H1 (cell line): ENCODE results near the gene YPEL2. TPM values are rescaled to one million over a fixed set of nuclear protein-coding genes. Genes with fewer than 3 reads are reported as not detected.

Experiments used
- CTCF ChIA-PET: fragments of 300-600 bp; sonication (Branson Sonifier 250); formaldehyde crosslinking; loops from one replicate; lab custom pipeline; 2021; ENCODE audit not compliant: partially characterized antibody; lab: Charles Lee
- POLR2A ChIA-PET: fragments of 300-600 bp; sonication (Branson Sonifier 250); formaldehyde crosslinking; loops from one replicate; lab custom pipeline; 2021; ENCODE audit warnings: inconsistent platforms; ENCODE audit not compliant: partially characterized antibody; lab: Charles Lee
- DNase-seq, 2 experiments: peaks; one replicate each; pipeline versions ENCODE4 v3.0.0 to v3.0.0-alpha.2; 2010 to 2022; ENCODE audit warnings: low spot score in 2 of 2, low read depth in 1 of 2, mixed read lengths in 1 of 2
- FAIRE-seq: peaks from 2 replicates; lab custom pipeline; 2011; peaks lifted over from hg19 to GRCh38; lab: Jason Lieb, UNC
- H2AFZ ChIP-seq: 2 replicates; pipeline ENCODE4 v1.8.1; 2012; ENCODE audit warnings: low read length, inconsistent platforms
- H2AK5ac ChIP-seq: 2 replicates; pipeline ENCODE4 v1.6.1; 2013; ENCODE audit warnings: low read depth, low read length
- H2BK120ac ChIP-seq: replicated peaks from 2 replicates; pipeline ENCODE3; 2013; ENCODE audit warnings: low read depth, low read length, inconsistent platforms
- H2BK12ac ChIP-seq: 2 replicates; pipeline ENCODE4 v1.6.1; 2013; ENCODE audit warnings: low read depth, low read length
- H2BK15ac ChIP-seq: 2 replicates; pipeline ENCODE4 v1.6.1; 2013; ENCODE audit warnings: low read length
- H2BK20ac ChIP-seq: 2 replicates; pipeline ENCODE4 v1.6.1; 2013; ENCODE audit warnings: low read length
- H2BK5ac ChIP-seq: 2 replicates; pipeline ENCODE4 v1.6.1; 2013; ENCODE audit warnings: low read depth, low read length
- H3K14ac ChIP-seq: 2 replicates; pipeline ENCODE4 v1.6.1; 2013; ENCODE audit warnings: inconsistent platforms; ENCODE audit not compliant: insufficient read length
- H3K18ac ChIP-seq: 2 replicates; pipeline ENCODE4 v1.6.1; 2013; ENCODE audit warnings: low read length; ENCODE audit errors: extremely low read depth
- H3K23ac ChIP-seq: 2 replicates; pipeline ENCODE4 v1.6.1; 2013; ENCODE audit warnings: inconsistent platforms; ENCODE audit not compliant: insufficient read length
- H3K23me2 ChIP-seq: 2 replicates; pipeline ENCODE4 v1.6.1; 2013; ENCODE audit warnings: low read depth, low read length
- H3K27ac ChIP-seq: 2 replicates; pipeline ENCODE4 v1.6.1; 2011; ENCODE audit warnings: low read depth, low read length, inconsistent platforms
- H3K27me3 ChIP-seq, 4 experiments: replicated peaks in 1 of 4; 1 replicate in 1 of 4; 2 replicates in 3 of 4; pipeline versions ENCODE4 v1.6.1 to v1.8.1; 2011 to 2013; ENCODE audit warnings: low read length in 3 of 4, mild to moderate bottlenecking in 3 of 4, inconsistent platforms in 2 of 4, mixed read lengths in 2 of 4, moderate library complexity in 1 of 4; ENCODE audit not compliant: control insufficient read depth in 3 of 4, insufficient read depth in 3 of 4; ENCODE audit errors: extremely low read depth in 1 of 4
- H3K36me3 ChIP-seq, 4 experiments: 2 replicates each; pipeline versions ENCODE4 v1.6.1 to v1.8.1; 2011 to 2013; ENCODE audit warnings: mild to moderate bottlenecking in 4 of 4, low read length in 3 of 4, moderate library complexity in 2 of 4, control low read depth in 1 of 4, inconsistent platforms in 1 of 4; ENCODE audit not compliant: insufficient read depth in 4 of 4, control insufficient read depth in 2 of 4
- H3K4ac ChIP-seq: replicated peaks from 2 replicates; pipeline ENCODE3; 2013; ENCODE audit warnings: low read length, low read depth, mixed read lengths, inconsistent platforms; ENCODE audit not compliant: insufficient read length
- H3K4me1 ChIP-seq, 4 experiments: replicated peaks in 1 of 4; 1 replicate in 1 of 4; 2 replicates in 3 of 4; pipeline versions ENCODE4 v1.6.1 to v1.8.1; 2011 to 2013; ENCODE audit warnings: low read length in 3 of 4, inconsistent platforms in 2 of 4, mixed read lengths in 1 of 4; ENCODE audit not compliant: insufficient read depth in 4 of 4, control insufficient read depth in 3 of 4
- H3K4me2 ChIP-seq, 2 experiments: 2 replicates each; pipeline versions ENCODE4 v1.6.1 to v1.8.1; 2011 to 2013; ENCODE audit warnings: low read depth in 2 of 2, low read length in 2 of 2, control low read depth in 1 of 2, inconsistent platforms in 1 of 2, mild to moderate bottlenecking in 1 of 2; ENCODE audit not compliant: insufficient read depth in 1 of 2
- H3K4me3 ChIP-seq, 4 experiments: fragments of 200-600, 300-600 bp in 1 of 4; sonication (generic), shearing (Covaris generic), sonication (Bioruptor Twin) in 1 of 4; 2 replicates each; pipeline versions ENCODE4 v1.5.1 to v1.8.1; 2011 to 2016; ENCODE audit warnings: low read length in 4 of 4, low read depth in 3 of 4, control low read depth in 2 of 4, inconsistent platforms in 2 of 4, mild to moderate bottlenecking in 2 of 4, mixed read lengths in 1 of 4, moderate library complexity in 1 of 4; ENCODE audit not compliant: insufficient read depth in 2 of 4; ENCODE audit errors: extremely low read depth in 1 of 4
- H3K56ac ChIP-seq: replicated peaks from 2 replicates; pipeline ENCODE3; 2013; ENCODE audit warnings: low read depth, mild to moderate bottlenecking, mixed read lengths, low read length, inconsistent platforms; ENCODE audit not compliant: insufficient read length
- H3K79me1 ChIP-seq: 2 replicates; pipeline ENCODE4 v1.6.1; 2013; ENCODE audit warnings: low read depth, low read length, control low read depth
- H3K79me2 ChIP-seq, 2 experiments: 2 replicates each; pipeline versions ENCODE4 v1.6.1 to v1.8.1; 2012 to 2013; ENCODE audit warnings: low read length in 2 of 2, mild to moderate bottlenecking in 2 of 2, inconsistent platforms in 1 of 2; ENCODE audit not compliant: insufficient read depth in 2 of 2, control insufficient read depth in 1 of 2
- H3K9ac ChIP-seq, 4 experiments: replicated peaks in 1 of 4; 1 replicate in 1 of 4; 2 replicates in 3 of 4; pipeline versions ENCODE4 v1.6.1 to v1.8.1; 2011 to 2013; ENCODE audit warnings: low read depth in 3 of 4, low read length in 3 of 4, control low read depth in 2 of 4, mild to moderate bottlenecking in 2 of 4, moderate library complexity in 2 of 4, inconsistent platforms in 1 of 4; ENCODE audit errors: extremely low read depth in 1 of 4
- H3K9me3 ChIP-seq, 2 experiments: 2 replicates each; pipeline versions ENCODE4 v1.6.1 to v1.8.1; 2012 to 2013; ENCODE audit warnings: mild to moderate bottlenecking in 2 of 2, moderate library complexity in 2 of 2, control low read depth in 1 of 2, inconsistent platforms in 1 of 2, low read depth in 1 of 2, low read length in 1 of 2, mixed read lengths in 1 of 2; ENCODE audit not compliant: insufficient read depth in 2 of 2
- H4K20me1 ChIP-seq, 2 experiments: replicated peaks in 1 of 2; 2 replicates each; pipeline versions ENCODE3 to v1.8.1; 2011 to 2013; ENCODE audit warnings: inconsistent platforms in 2 of 2, low read length in 2 of 2, mild to moderate bottlenecking in 1 of 2; ENCODE audit not compliant: insufficient read depth in 2 of 2, control insufficient read depth in 1 of 2
- H4K5ac ChIP-seq: 2 replicates; pipeline ENCODE4 v1.6.1; 2013; ENCODE audit warnings: low read length, low read depth, mixed read lengths, inconsistent platforms; ENCODE audit not compliant: insufficient read length
- H4K8ac ChIP-seq: 2 replicates; pipeline ENCODE4 v1.8.0; 2013; ENCODE audit warnings: mild to moderate bottlenecking, moderate library complexity, low read length, inconsistent platforms; ENCODE audit not compliant: insufficient read depth; ENCODE audit errors: extremely low read depth
- H4K91ac ChIP-seq: replicated peaks from 2 replicates; pipeline ENCODE3; 2013; ENCODE audit warnings: low read length, mixed read lengths, inconsistent platforms; ENCODE audit not compliant: insufficient read length
- ATF2 ChIP-seq: IDR thresholded peaks from 2 replicates; pipeline ENCODE4 v1.6.1; 2012; ENCODE audit warnings: low read length, inconsistent platforms
- ATF3 ChIP-seq: IDR thresholded peaks from 2 replicates; pipeline ENCODE4 v1.6.1; 2011; ENCODE audit warnings: low read depth, mild to moderate bottlenecking, low read length; ENCODE audit not compliant: insufficient read depth
- CBX8 ChIP-seq: fragments of 300-800, 300-1000 bp; sonication (generic); IDR thresholded peaks from 2 replicates; pipeline ENCODE4 v1.7.1; 2016; ENCODE audit warnings: low read depth, low read length, borderline replicate concordance
- FOSL1 ChIP-seq: IDR thresholded peaks from 2 replicates; pipeline ENCODE4 v1.6.1; 2011; ENCODE audit warnings: mild to moderate bottlenecking, low read depth, low read length, moderate library complexity; ENCODE audit not compliant: insufficient read depth
- GABPA ChIP-seq: IDR thresholded peaks from 2 replicates; pipeline ENCODE4 v1.6.1; 2011; ENCODE audit warnings: mild to moderate bottlenecking, low read length, moderate library complexity, borderline replicate concordance; ENCODE audit not compliant: insufficient read depth
- KDM1A ChIP-seq: fragments of 200-600, 300-600 bp; sonication (generic); IDR thresholded peaks from 2 replicates; pipeline ENCODE4 v1.7.1; 2016; ENCODE audit warnings: mild to moderate bottlenecking, low read length, borderline replicate concordance
- POU5F1 ChIP-seq: IDR thresholded peaks from 2 replicates; pipeline ENCODE4 v1.6.1; 2011; ENCODE audit warnings: low read depth, mild to moderate bottlenecking, low read length, moderate library complexity
- RNF2 ChIP-seq: fragments of 200-900, 300-1000 bp; sonication (generic); IDR thresholded peaks from 2 replicates; pipeline ENCODE4 v1.7.1; 2016; ENCODE audit warnings: borderline replicate concordance, low read depth, mild to moderate bottlenecking, antibody characterized with exemption, low read length; ENCODE audit not compliant: poor library complexity, severe bottlenecking; ENCODE audit errors: missing control alignments
- WGBS, 2 experiments: shearing (Covaris generic) in 1 of 2; methylation state at CpG; one replicate each; pipeline versions ENCODE4 v1.1.6 to v1.1.7; 2013 to 2015; ENCODE audit warnings: low lambda C conversion rate in 2 of 2, mixed read lengths in 2 of 2, inconsistent platforms in 1 of 2, low coverage in 1 of 2, missing lambda C conversion rate in 1 of 2; ENCODE audit not compliant: insufficient replicate concordance in 2 of 2, insufficient coverage in 1 of 2, insufficient read length in 1 of 2; ENCODE audit errors: extremely low coverage in 1 of 2, missing lambda C conversion rate in 1 of 2; 5-methylcytosine and 5-hydroxymethylcytosine counted together
- polyA plus RNA-seq, 7 experiments: library from polyadenylated mRNA; depleted of rRNA in 3 of 7; stranded (reverse) in 5 of 7; unstranded in 2 of 7; fragments of >200 nt in 5 of 7; fragments of 200-250 nt in 2 of 7; gene quantifications; 1 replicate in 5 of 7; 2 replicates in 1 of 7; 4 replicates in 1 of 7; pipeline versions ENCODE4 v1.2.1 to v1.2.3, GENCODE V29; 2011 to 2013; ENCODE audit warnings: missing spikeins in 2 of 7, mixed read lengths in 2 of 7
- total RNA-seq: library from RNA; stranded (reverse); fragmentation: NEBNext Ultra II Directional; extraction: Animal tissue kit (Norgen Biotek cat#: 25700); gene quantifications from 2 replicates; pipeline ENCODE4 v1.2.1, GENCODE V29; 2021

YPEL2 gene
- total and polyA plus RNA-seq, 2 of the 8 experiments (the other 6 are each of a cell fraction or from before 2014, with no cell fraction given), result 1.6 to 3.5 TPM

- H3K36me3 ChIP-seq, result no peaks in the 10 kb centered on the region
- no peak overlapping the region for H2AK5ac ChIP-seq
- H3K18ac ChIP-seq, result no peak overlapping the region
- no peak overlapping the region for H4K5ac ChIP-seq
- no peak for FAIRE-seq
- H3K56ac ChIP-seq, result no peak overlapping the region
- no peak overlapping the region for H3K4me2 ChIP-seq
- no peak overlapping the region for H2AFZ ChIP-seq
- no peaks in the 10 kb centered on the region for H3K9me3 ChIP-seq
- H3K27me3 ChIP-seq, result no peaks in the 10 kb centered on the region
- H3K4ac ChIP-seq, result no peak overlapping the region
- no peaks in the 10 kb centered on the region for H3K79me2 ChIP-seq
- no peak overlapping the region for H2BK15ac ChIP-seq
- no peak overlapping the region for H4K8ac ChIP-seq
- no peak overlapping the region for H3K4me3 ChIP-seq
- no peak overlapping the region for H3K14ac ChIP-seq
- H2BK5ac ChIP-seq, result no peak overlapping the region
- H2BK20ac ChIP-seq, result no peak overlapping the region
- no peak for DNase-seq
- ChIA-PET POLR2A (no interaction called here), CTCF (interaction anchor here (0.6 to 1.6 kb wide), 7 partner anchors 13 to 189 kb away, joined by 3 to 6 read pairs (median 3); no protein-coding TSS in a partner anchor)
- 89% methylated on average over 5 of the region's 5 CpGs; no CpG with 5 or more reads in 1 of the 2 experiments for WGBS, 2 experiments
- no peak overlapping the region for H3K23ac ChIP-seq
- H3K79me1 ChIP-seq, result no peaks in the 10 kb centered on the region
- H2BK120ac ChIP-seq, result no peak overlapping the region
- H3K9ac ChIP-seq, result no peak overlapping the region
- no peaks in the 10 kb centered on the region for H3K4me1 ChIP-seq
- H4K20me1 ChIP-seq, result no peaks in the 10 kb centered on the region
- H2BK12ac ChIP-seq, result no peak overlapping the region
- no peak overlapping the region for H3K27ac ChIP-seq
- no peak overlapping the region for H4K91ac ChIP-seq
- no peaks in the 10 kb centered on the region for H3K23me2 ChIP-seq
- TF ChIP-seq ATF3 (no peak), POU5F1 (no peak), GABPA (no peak), KDM1A (no peak), ATF2 (no peak), FOSL1 (no peak), RNF2 (no peak), CBX8 (no peak)
These were observed 83.9 kb downstream of the YPEL2 start for GRCh38 chr17:59415397-59415796.
